Endothelial cell of umbilical vein (primary cell): ENCODE data around the gene YPEL4. TPM values are rescaled to one million over a fixed set of nuclear protein-coding genes. Genes with fewer than 3 reads are reported as not detected.
A peak's percentile ranks its signal among the peaks of the same experiment; 100 is the strongest.

ENCODE experiments used
- BruUV-seq: library from RNA; stranded (reverse); fragments of 400-500 nt; replicated peaks from 2 replicates; lab custom pipeline; 2021; lab: Mats Ljungman, UMichigan
- CTCF ChIA-PET: fragments of 300-600, 350-600 bp; sonication (Branson Sonifier 250); formaldehyde crosslinking; loops from one replicate; lab custom pipeline; 2021; ENCODE audit warnings: antibody characterized with exemption, inconsistent platforms; lab: Charles Lee
- POLR2A ChIA-PET: fragments of 300-600, 350-600 bp; sonication (Branson Sonifier 250); formaldehyde crosslinking; loops from one replicate; lab custom pipeline; 2021; ENCODE audit warnings: antibody characterized with exemption, inconsistent platforms; lab: Charles Lee
- DNase-seq: peaks from one replicate; pipeline ENCODE4 v3.0.0-alpha.2; 2011; ENCODE audit warnings: low read depth, low spot score
- FAIRE-seq: peaks from 2 replicates; lab custom pipeline; 2011; peaks lifted over from hg19 to GRCh38; lab: Jason Lieb, UNC
- H2AFZ ChIP-seq: 2 replicates; pipeline ENCODE4 v1.6.0; 2012; ENCODE audit warnings: low read depth, low read length, control low read depth, inconsistent platforms
- H3K27ac ChIP-seq: 2 replicates; pipeline ENCODE4 v1.5.1; 2011; ENCODE audit warnings: low read depth, mild to moderate bottlenecking, control low read depth, low read length, moderate library complexity; ENCODE audit not compliant: insufficient read depth
- H3K27me3 ChIP-seq, 2 experiments: 2 replicates each; pipeline versions ENCODE4 v1.6.0 to v1.6.1; 2011; ENCODE audit warnings: low read length in 2 of 2, mixed read lengths in 1 of 2; ENCODE audit not compliant: control insufficient read depth in 2 of 2, insufficient read depth in 2 of 2
- H3K36me3 ChIP-seq, 2 experiments: 2 replicates in 1 of 2; 3 replicates in 1 of 2; pipeline ENCODE4 v1.5.1; 2011; ENCODE audit warnings: low read length in 2 of 2, mild to moderate bottlenecking in 1 of 2, moderate library complexity in 1 of 2; ENCODE audit not compliant: control insufficient read depth in 2 of 2, insufficient read depth in 2 of 2; ENCODE audit errors: extremely low read depth in 1 of 2
- H3K4me1 ChIP-seq: 3 replicates; pipeline ENCODE4 v1.5.1; 2011; ENCODE audit warnings: mild to moderate bottlenecking, low read length; ENCODE audit not compliant: control insufficient read depth, insufficient read depth; ENCODE audit errors: extremely low read depth
- H3K4me2 ChIP-seq: 2 replicates; pipeline ENCODE4 v1.6.1; 2011; ENCODE audit warnings: low read length, control low read depth, mixed read lengths; ENCODE audit not compliant: insufficient read depth
- H3K4me3 ChIP-seq, 3 experiments: fragments of 200-600 bp in 1 of 3; sonication (generic), shearing (Covaris generic) in 1 of 3; replicated peaks in 1 of 3; 2 replicates each; pipeline ENCODE4 v1.5.1; 2011 to 2016; ENCODE audit warnings: control low read depth in 3 of 3, low read length in 3 of 3, mild to moderate bottlenecking in 2 of 3, inconsistent platforms in 1 of 3, low read depth in 1 of 3, moderate library complexity in 1 of 3; ENCODE audit not compliant: insufficient read depth in 1 of 3
- H3K79me2 ChIP-seq: 2 replicates; pipeline ENCODE4 v1.6.0; 2012; ENCODE audit warnings: low read length, inconsistent platforms; ENCODE audit not compliant: control insufficient read depth, insufficient read depth
- H3K9ac ChIP-seq: replicated peaks from 2 replicates; pipeline ENCODE3; 2011; ENCODE audit warnings: low read length, control low read depth; ENCODE audit not compliant: insufficient read depth; ENCODE audit errors: extremely low read depth
- H3K9me1 ChIP-seq: replicated peaks from 3 replicates; pipeline ENCODE4 v1.6.0; 2011; ENCODE audit warnings: mild to moderate bottlenecking, low read length; ENCODE audit not compliant: control insufficient read depth, insufficient read depth; ENCODE audit errors: extremely low read depth
- H3K9me3 ChIP-seq: replicated peaks from 2 replicates; pipeline ENCODE4 v1.5.1; 2012; ENCODE audit warnings: low read length, inconsistent platforms; ENCODE audit not compliant: control insufficient read depth, insufficient read depth
- H4K20me1 ChIP-seq: replicated peaks from 2 replicates; pipeline ENCODE3; 2011; ENCODE audit warnings: mild to moderate bottlenecking, low read length; ENCODE audit not compliant: control insufficient read depth, insufficient read depth; ENCODE audit errors: extremely low read depth
- EZH2 ChIP-seq: IDR thresholded peaks from 2 replicates; pipeline ENCODE4 v1.6.1; 2012; ENCODE audit warnings: borderline replicate concordance, low read depth, mild to moderate bottlenecking, moderate library complexity, low read length, inconsistent platforms; ENCODE audit not compliant: severe bottlenecking
- FOS ChIP-seq: IDR thresholded peaks from 2 replicates; pipeline ENCODE4 v1.6.1; 2011; ENCODE audit warnings: mild to moderate bottlenecking, low read length, moderate library complexity, borderline replicate concordance; ENCODE audit not compliant: insufficient read depth
- GATA2 ChIP-seq: IDR thresholded peaks from 2 replicates; pipeline ENCODE4 v1.7.0; 2011; ENCODE audit warnings: low read depth, mild to moderate bottlenecking, moderate library complexity, mixed read lengths, low read length; ENCODE audit not compliant: insufficient read length, insufficient read depth
- JUN ChIP-seq: IDR thresholded peaks from 2 replicates; pipeline ENCODE4 v1.6.1; 2011; ENCODE audit warnings: borderline replicate concordance, low read depth; ENCODE audit not compliant: insufficient read length, insufficient read depth
- MAX ChIP-seq: IDR thresholded peaks from 2 replicates; pipeline ENCODE4 v1.6.1; 2011; ENCODE audit not compliant: insufficient read depth, insufficient read length
- MYC ChIP-seq: IDR thresholded peaks from one replicate; pipeline ENCODE4 v1.6.1; 2011; ENCODE audit warnings: mild to moderate bottlenecking, low read depth, low read length
- POLR2A ChIP-seq: IDR thresholded peaks from 2 replicates; pipeline ENCODE4 v1.6.1; 2012; ENCODE audit warnings: low read depth, mild to moderate bottlenecking, control low read depth, low read length
- POLR2AphosphoS5 ChIP-seq: IDR thresholded peaks from 2 replicates; pipeline ENCODE4 v1.6.1; 2012; ENCODE audit warnings: low read depth, mild to moderate bottlenecking, control low read depth, low read length, moderate library complexity; ENCODE audit not compliant: insufficient read depth
- dilution Hi-C: fragments of 300-500 bp; cut with MboI; formaldehyde crosslinking; loops from one replicate; pipeline ENCODE4 v1.15.0; 2019; ENCODE audit warnings: low sequenced_read_pairs; ENCODE audit not compliant: extremely low pct_ligation_motif_present
- intact Hi-C: fragments of 100-400 bp; cut with micrococcal nuclease; formaldehyde crosslinking; loops from one replicate; pipeline ENCODE4 v1.10.0; 2022
- polyA plus RNA-seq, 4 experiments: library from polyadenylated mRNA; depleted of rRNA in 3 of 4; stranded (reverse) in 3 of 4; unstranded in 1 of 4; fragments of >200 nt; gene quantifications; 2 replicates each; pipeline versions ENCODE4 v1.2.1 to v1.2.3, GENCODE V29; 2011 to 2012; ENCODE audit warnings: missing spikeins in 1 of 4
- total RNA-seq: library from RNA; stranded (reverse); gene quantifications from 2 replicates; pipeline ENCODE4 v1.2.3, GENCODE V29; 2021
- TF ChIP-seq, protein P1 (sequence below), 2 donors: IDR thresholded peaks; 1 replicate in 1 of 2; 2 replicates in 1 of 2; pipeline ENCODE4 v1.5.1; 2011; ENCODE audit warnings: low read length in 2 of 2, mild to moderate bottlenecking in 2 of 2, moderate library complexity in 2 of 2, control low read depth in 1 of 2, inconsistent platforms in 1 of 2, low read depth in 1 of 2; ENCODE audit not compliant: insufficient read depth in 1 of 2; ENCODE audit errors: extremely low read depth in 1 of 2

The YPEL4 gene
- total and polyA plus RNA-seq, 2 donors (not counting 3 experiments of a cell fraction or from before 2014, with no cell fraction given): 0.03 to 0.24 TPM

DNA sequence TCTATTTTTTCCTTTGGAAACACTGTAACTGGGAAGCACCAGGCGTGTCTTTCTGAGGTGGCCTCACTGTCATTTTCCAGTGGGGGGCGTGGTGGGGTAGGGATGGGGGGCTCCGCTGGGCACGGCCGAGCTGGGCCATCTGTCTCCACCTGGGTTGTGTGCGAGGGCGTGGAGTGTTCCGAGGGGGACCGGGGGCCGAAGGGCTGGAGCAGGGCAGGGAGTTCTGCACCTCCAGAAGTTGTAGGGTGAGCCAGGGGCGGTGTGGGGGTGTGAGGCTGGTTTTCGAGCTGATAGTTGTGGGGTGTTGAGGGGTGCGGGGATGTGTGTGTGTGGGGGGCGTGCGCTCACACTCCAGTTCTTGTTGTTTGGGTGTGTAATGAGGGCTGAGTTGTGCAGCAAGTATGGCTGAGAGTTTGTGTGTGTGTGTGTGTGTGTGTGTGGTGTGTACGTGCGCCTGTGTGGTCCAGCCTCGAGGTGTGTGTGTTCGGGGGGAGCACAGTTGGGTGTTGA lies 10.8 kb downstream of the YPEL4 start:
- TF ChIP-seq GATA2 (no peak), MYC (no peak), EZH2 (no peak), POLR2A (no peak), FOS (no peak), JUN (no peak), POLR2AphosphoS5 (no peak), MAX (no peak)
- TF ChIP-seq, protein P1, sequence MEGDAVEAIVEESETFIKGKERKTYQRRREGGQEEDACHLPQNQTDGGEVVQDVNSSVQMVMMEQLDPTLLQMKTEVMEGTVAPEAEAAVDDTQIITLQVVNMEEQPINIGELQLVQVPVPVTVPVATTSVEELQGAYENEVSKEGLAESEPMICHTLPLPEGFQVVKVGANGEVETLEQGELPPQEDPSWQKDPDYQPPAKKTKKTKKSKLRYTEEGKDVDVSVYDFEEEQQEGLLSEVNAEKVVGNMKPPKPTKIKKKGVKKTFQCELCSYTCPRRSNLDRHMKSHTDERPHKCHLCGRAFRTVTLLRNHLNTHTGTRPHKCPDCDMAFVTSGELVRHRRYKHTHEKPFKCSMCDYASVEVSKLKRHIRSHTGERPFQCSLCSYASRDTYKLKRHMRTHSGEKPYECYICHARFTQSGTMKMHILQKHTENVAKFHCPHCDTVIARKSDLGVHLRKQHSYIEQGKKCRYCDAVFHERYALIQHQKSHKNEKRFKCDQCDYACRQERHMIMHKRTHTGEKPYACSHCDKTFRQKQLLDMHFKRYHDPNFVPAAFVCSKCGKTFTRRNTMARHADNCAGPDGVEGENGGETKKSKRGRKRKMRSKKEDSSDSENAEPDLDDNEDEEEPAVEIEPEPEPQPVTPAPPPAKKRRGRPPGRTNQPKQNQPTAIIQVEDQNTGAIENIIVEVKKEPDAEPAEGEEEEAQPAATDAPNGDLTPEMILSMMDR (IDR thresholded peaks at IDR 0.05; ENCODE audit: extremely low read depth in 1 of 2, insufficient read depth in 1 of 2, low read depth in 1 of 2, low read length in 2 of 2): no peak

More for the DNA sequence above, 10.8 kb downstream of the YPEL4 start:
- POLR2A ChIA-PET: interaction anchor here (0.6 kb wide), 1 partner anchor 366 kb away, joined by 3 read pairs; no protein-coding TSS in a partner anchor
- Histone ChIP-seq H3K9ac (peak overlapping the region; percentile 89), H3K4me2 (peak overlapping the region; percentile 92), H4K20me1 (no peaks in the 10 kb centered on the region), H3K4me1 (peaks cover 24% of the 10 kb centered on the region), H3K79me2 (peaks cover 18% of the 10 kb centered on the region), H3K9me3 (no peaks in the 10 kb centered on the region), H3K36me3 (no peaks in the 10 kb centered on the region), H3K27me3 (peaks cover 0 to 7% of the 10 kb centered on the region in 2 experiments), H3K27ac (peak overlapping the region; percentile 81), H3K4me3 (peak overlapping the region; percentile 55 to 87 (median 74)), H2AFZ (peak overlapping the region; percentile 98), H3K9me1 (no peaks in the 10 kb centered on the region)
- no TSS peak for BruUV-seq
- dilution Hi-C loops (no loop called here), intact Hi-C loops (loop anchor here (1.0 to 2.0 kb wide), 3 partner anchors 18 to 214 kb away; partner anchors contain the start of gene CLP1)
- FAIRE-seq: peak; percentile 47
- CTCF ChIA-PET: interaction anchor here (1.3 to 4.2 kb wide), 5 partner anchors 69 to 293 kb away, joined by 3 to 154 read pairs (median 36); partner anchors contain the start of genes RTN4RL2 and UBE2L6
- no peak for DNase-seq
